GM12872 (cell line): ENCODE measurements around the gene TSPEAR.

ENCODE experiments used
- TF ChIP-seq, protein P1 (sequence below): IDR thresholded peaks from 3 replicates; pipeline ENCODE4 v1.5.1; 2011; ENCODE audit warnings: low read depth, mild to moderate bottlenecking, low read length, moderate library complexity; ENCODE audit not compliant: insufficient read depth

TSPEAR gene

DNA sequence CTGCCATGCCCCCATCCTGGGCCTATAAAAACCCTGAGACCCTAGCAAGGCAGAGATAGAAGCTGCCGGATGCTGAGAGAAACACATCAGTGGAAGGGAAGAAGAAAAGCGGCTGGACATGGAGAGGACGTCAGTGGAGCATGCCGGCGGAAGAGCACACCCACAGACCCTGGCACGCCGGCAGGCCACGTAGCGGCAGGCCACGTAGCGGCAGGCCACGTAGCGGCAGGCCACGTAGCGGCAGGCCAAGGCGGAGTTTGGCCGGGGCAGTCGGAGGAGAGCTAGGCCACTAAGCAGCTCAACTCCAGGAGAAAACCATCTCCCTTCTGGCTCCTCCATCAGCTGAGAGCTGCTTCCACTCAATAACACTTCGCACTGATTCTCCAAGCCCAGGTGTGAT is 221.0 kb downstream of the TSPEAR start:
- TF ChIP-seq, protein P1, sequence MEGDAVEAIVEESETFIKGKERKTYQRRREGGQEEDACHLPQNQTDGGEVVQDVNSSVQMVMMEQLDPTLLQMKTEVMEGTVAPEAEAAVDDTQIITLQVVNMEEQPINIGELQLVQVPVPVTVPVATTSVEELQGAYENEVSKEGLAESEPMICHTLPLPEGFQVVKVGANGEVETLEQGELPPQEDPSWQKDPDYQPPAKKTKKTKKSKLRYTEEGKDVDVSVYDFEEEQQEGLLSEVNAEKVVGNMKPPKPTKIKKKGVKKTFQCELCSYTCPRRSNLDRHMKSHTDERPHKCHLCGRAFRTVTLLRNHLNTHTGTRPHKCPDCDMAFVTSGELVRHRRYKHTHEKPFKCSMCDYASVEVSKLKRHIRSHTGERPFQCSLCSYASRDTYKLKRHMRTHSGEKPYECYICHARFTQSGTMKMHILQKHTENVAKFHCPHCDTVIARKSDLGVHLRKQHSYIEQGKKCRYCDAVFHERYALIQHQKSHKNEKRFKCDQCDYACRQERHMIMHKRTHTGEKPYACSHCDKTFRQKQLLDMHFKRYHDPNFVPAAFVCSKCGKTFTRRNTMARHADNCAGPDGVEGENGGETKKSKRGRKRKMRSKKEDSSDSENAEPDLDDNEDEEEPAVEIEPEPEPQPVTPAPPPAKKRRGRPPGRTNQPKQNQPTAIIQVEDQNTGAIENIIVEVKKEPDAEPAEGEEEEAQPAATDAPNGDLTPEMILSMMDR = no peak

- TF ChIP-seq, protein P1 = 0 out of 3 replicates have a peak, but pooled peaks have one; percentile 21
These were observed 221.4 kb downstream of the TSPEAR start for GRCh38 chr21:44489962-44490361.

- TF ChIP-seq, protein P1 = peak; percentile 53
These were observed 223.5 kb downstream of the TSPEAR start for GRCh38 chr21:44487831-44488230.

GRCh38 chr21:44486302-44486701 is 225.1 kb downstream of the TSPEAR start:
- TF ChIP-seq, protein P1 = no peak

DNA sequence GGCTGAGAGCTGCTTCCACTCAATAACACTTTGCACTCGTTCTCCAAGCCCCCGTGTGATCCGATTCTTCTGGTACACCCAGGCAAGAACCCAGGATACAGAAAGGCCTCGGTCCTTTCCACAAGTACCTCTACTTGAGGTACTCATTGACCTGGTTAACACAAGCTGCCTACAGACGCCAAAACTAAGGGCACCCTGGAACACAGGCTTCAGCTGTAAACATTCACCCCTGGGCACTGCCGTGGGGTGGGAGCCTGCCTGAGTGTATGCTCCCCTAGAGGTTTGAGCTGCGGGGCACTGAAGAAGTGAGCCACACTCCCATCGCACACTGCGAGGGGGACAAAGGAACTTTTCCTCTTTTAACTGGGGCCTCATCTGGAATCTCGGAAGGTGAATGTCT is 225.6 kb downstream of the TSPEAR start:
- TF ChIP-seq, protein P1 = no peak

GRCh38 chr21:44485254-44485793 is 226.0 kb downstream of the TSPEAR start:
- TF ChIP-seq, protein P1 = no peak

DNA sequence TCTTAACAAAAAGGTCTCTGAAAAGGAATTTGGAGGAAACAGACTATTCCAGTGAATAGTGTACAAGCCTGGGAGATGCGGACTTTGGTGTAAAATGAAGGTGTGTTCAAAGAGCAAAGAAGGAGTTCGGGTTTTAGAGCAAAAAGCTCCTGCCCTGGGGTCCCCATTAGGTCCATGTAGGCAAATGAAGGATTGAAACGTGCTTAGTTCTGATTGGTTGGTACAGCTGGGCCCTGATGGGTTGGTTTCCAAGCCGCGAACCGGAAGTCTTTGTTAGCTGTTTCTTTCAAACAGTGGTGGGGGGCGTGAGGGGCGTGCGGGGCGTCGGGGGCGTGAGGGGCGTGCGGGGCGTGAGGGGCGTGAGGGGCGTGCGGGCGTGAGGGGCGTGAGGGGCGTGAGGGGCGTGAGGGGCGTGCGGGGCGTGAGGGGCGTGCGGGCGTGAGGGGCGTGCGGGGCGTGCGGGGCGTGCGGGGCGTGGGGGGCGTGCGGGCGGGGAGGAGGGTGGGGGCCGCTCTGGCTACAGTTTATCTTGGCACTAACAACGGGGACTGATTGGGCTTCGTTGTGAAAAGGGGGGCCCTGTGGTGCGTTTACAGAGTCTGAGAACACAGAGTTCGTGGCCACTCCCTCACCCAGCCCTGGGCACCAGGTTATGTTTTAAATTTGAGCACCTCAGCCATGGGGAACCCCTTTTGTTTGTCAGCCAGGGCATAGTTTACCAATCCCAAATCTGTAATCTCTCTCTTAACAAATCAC is 226.7 kb downstream of the TSPEAR start:
- TF ChIP-seq, protein P1 = no peak
